Mesenchymal stem cell (in vitro differentiated cells and primary cell): ENCODE results near the gene ARID5B.

Experiments
- DNase-seq: peaks from one replicate; pipeline ENCODE4 v3.0.0-alpha.2; 2013
- H2AFZ ChIP-seq: one replicate; pipeline ENCODE4 v1.6.1; 2013; ENCODE audit warnings: low read depth, mild to moderate bottlenecking, control low read depth, inconsistent platforms, low read length, moderate library complexity
- H2AK5ac ChIP-seq: 2 replicates; pipeline ENCODE4 v1.6.1; 2013; ENCODE audit warnings: low read length, moderate library complexity, mild to moderate bottlenecking, inconsistent platforms; ENCODE audit not compliant: severe bottlenecking
- H2BK120ac ChIP-seq: one replicate; pipeline ENCODE4 v1.6.1; 2013; ENCODE audit warnings: low read depth, mild to moderate bottlenecking, inconsistent platforms, low read length, moderate library complexity
- H2BK12ac ChIP-seq, 2 experiments: one replicate each; pipeline ENCODE4 v1.6.1; 2013; ENCODE audit warnings: inconsistent platforms in 2 of 2, low read length in 2 of 2, mild to moderate bottlenecking in 2 of 2, moderate library complexity in 2 of 2, control low read depth in 1 of 2
- H2BK15ac ChIP-seq: one replicate; pipeline ENCODE4 v1.6.1; 2013; ENCODE audit warnings: mild to moderate bottlenecking, low read depth, inconsistent platforms; ENCODE audit not compliant: poor library complexity, severe bottlenecking
- H2BK5ac ChIP-seq: 2 replicates; pipeline ENCODE4 v1.6.1; 2013; ENCODE audit warnings: low read depth, mild to moderate bottlenecking, low read length, control low read depth, inconsistent platforms; ENCODE audit not compliant: poor library complexity, severe bottlenecking
- H3K14ac ChIP-seq, 2 experiments: one replicate each; pipeline ENCODE4 v1.6.1; 2013; ENCODE audit warnings: inconsistent platforms in 2 of 2, low read length in 2 of 2, control low read depth in 1 of 2, mild to moderate bottlenecking in 1 of 2, moderate library complexity in 1 of 2
- H3K18ac ChIP-seq, 2 experiments: one replicate each; pipeline ENCODE4 v1.6.1; 2013; ENCODE audit warnings: inconsistent platforms in 2 of 2, low read length in 2 of 2, control low read depth in 1 of 2, low read depth in 1 of 2, mild to moderate bottlenecking in 1 of 2
- H3K23ac ChIP-seq, 2 experiments: one replicate each; pipeline ENCODE4 v1.6.1; 2013; ENCODE audit warnings: inconsistent platforms in 2 of 2, low read length in 2 of 2, mild to moderate bottlenecking in 2 of 2, moderate library complexity in 2 of 2, control low read depth in 1 of 2
- H3K27ac ChIP-seq: 2 replicates; pipeline ENCODE4 v1.5.1; 2013; ENCODE audit warnings: mild to moderate bottlenecking, moderate library complexity, low read length, control low read depth, inconsistent platforms; ENCODE audit not compliant: poor library complexity, severe bottlenecking
- H3K27me3 ChIP-seq, 2 experiments: 2 replicates each; pipeline versions ENCODE4 v1.6.1 to v1.7.0; 2013; ENCODE audit warnings: low read length in 2 of 2, mild to moderate bottlenecking in 2 of 2, moderate library complexity in 2 of 2, control low read depth in 1 of 2, inconsistent platforms in 1 of 2; ENCODE audit not compliant: control insufficient read depth in 1 of 2, insufficient read depth in 1 of 2
- H3K36me3 ChIP-seq, 2 experiments: 2 replicates each; pipeline versions ENCODE4 v1.6.1 to v1.7.0; 2013; ENCODE audit warnings: low read length in 2 of 2, control low read depth in 1 of 2, inconsistent platforms in 1 of 2, low read depth in 1 of 2, mild to moderate bottlenecking in 1 of 2; ENCODE audit not compliant: insufficient read depth in 2 of 2, control insufficient read depth in 1 of 2
- H3K4ac ChIP-seq, 2 experiments: one replicate each; pipeline ENCODE4 v1.6.1; 2013; ENCODE audit warnings: inconsistent platforms in 2 of 2, low read length in 2 of 2, mild to moderate bottlenecking in 2 of 2, moderate library complexity in 2 of 2, control low read depth in 1 of 2, low read depth in 1 of 2
- H3K4me1 ChIP-seq: 2 replicates; pipeline ENCODE4 v1.6.1; 2013; ENCODE audit warnings: low read depth, low read length, control low read depth; ENCODE audit not compliant: control insufficient read depth, insufficient read depth
- H3K4me2 ChIP-seq: 2 replicates; pipeline ENCODE4 v1.6.1; 2013; ENCODE audit warnings: low read length, mild to moderate bottlenecking, inconsistent platforms; ENCODE audit not compliant: poor library complexity, severe bottlenecking
- H3K4me3 ChIP-seq, 2 experiments: 2 replicates each; pipeline versions ENCODE4 v1.5.1 to v1.7.0; 2013; ENCODE audit warnings: low read length in 2 of 2, mild to moderate bottlenecking in 2 of 2, control low read depth in 1 of 2, low read depth in 1 of 2; ENCODE audit not compliant: insufficient read depth in 1 of 2
- H3K79me1 ChIP-seq: replicated peaks from 2 replicates; pipeline ENCODE4 v1.6.1; 2013; ENCODE audit warnings: mild to moderate bottlenecking, control low read depth, low read length, inconsistent platforms; ENCODE audit not compliant: poor library complexity, severe bottlenecking
- H3K9ac ChIP-seq: 2 replicates; pipeline ENCODE4 v1.7.0; 2013; ENCODE audit warnings: mild to moderate bottlenecking, low read length, moderate library complexity
- H3K9me3 ChIP-seq: 2 replicates; pipeline ENCODE4 v1.7.0; 2013; ENCODE audit warnings: mild to moderate bottlenecking, low read length; ENCODE audit not compliant: control insufficient read depth
- H4K8ac ChIP-seq: one replicate; pipeline ENCODE4 v1.6.1; 2013; ENCODE audit warnings: inconsistent platforms, mild to moderate bottlenecking, low read length, moderate library complexity
- H4K91ac ChIP-seq: one replicate; pipeline ENCODE4 v1.6.1; 2013; ENCODE audit warnings: mild to moderate bottlenecking, low read length, inconsistent platforms
- WGBS: methylation state at CpG from one replicate; pipeline ENCODE4 v1.1.7; 2013; ENCODE audit warnings: mixed read lengths; 5-methylcytosine and 5-hydroxymethylcytosine counted together

ARID5B gene

DNA sequence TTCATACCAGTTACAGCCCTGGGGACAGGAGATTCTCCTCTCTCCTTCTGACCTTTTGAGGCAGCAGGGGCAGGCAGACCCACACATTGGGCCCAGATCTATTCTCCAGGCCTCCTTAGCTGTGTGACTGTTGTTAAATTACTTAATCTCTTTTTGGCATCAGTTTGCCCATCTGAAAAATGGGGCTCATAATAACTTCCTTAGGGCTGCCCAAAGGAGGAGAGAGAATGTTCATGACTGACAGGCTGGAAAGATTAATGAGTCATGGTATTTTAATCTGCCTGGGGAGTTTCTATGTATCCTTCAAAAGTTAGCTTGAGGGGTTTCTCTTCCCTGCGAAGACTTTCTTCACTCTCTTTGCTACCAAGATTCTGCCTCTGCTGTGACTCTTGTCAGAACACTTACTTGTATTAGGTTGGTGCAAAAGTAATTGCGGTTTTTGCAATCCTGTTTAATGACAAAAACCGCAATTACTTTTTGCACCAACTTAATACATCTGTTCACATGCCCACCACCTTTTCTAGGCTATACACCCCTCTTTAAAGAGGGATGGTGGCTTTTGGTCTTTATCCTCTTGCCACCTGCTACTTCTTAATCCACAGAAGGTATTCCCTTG lies 83.4 kb downstream of the ARID5B start:
- H3K9me3 ChIP-seq = no peaks in the 10 kb centered on the region
- no peak overlapping the region for H2AFZ ChIP-seq
- H3K36me3 ChIP-seq = no peaks in the 10 kb centered on the region
- no peak overlapping the region for H3K18ac ChIP-seq
- H3K4me2 ChIP-seq = no peak overlapping the region
- WGBS = 90% methylated on average over 2 of the region's 3 CpGs
- H2BK15ac ChIP-seq = no peak overlapping the region
- H3K9ac ChIP-seq = no peak overlapping the region
- no peaks in the 10 kb centered on the region for H3K27me3 ChIP-seq
- H2BK5ac ChIP-seq = no peak overlapping the region
- no peak overlapping the region for H3K4me3 ChIP-seq
- no peak overlapping the region for H3K27ac ChIP-seq
- no peak overlapping the region for H2BK120ac ChIP-seq
- no peak overlapping the region for H4K91ac ChIP-seq
- no peak overlapping the region for H3K23ac ChIP-seq
- DNase-seq = no peak
- H3K4ac ChIP-seq = no peak overlapping the region
- H3K4me1 ChIP-seq = no peaks in the 10 kb centered on the region
- H2BK12ac ChIP-seq = no peak overlapping the region
- H2AK5ac ChIP-seq = no peak overlapping the region
- H3K79me1 ChIP-seq = peaks cover 37% of the 10 kb centered on the region
- no peak overlapping the region for H4K8ac ChIP-seq
- H3K14ac ChIP-seq = no peak overlapping the region

- no peak overlapping the region for H2BK120ac ChIP-seq
- no peak overlapping the region for H2BK15ac ChIP-seq
- H2BK12ac ChIP-seq = no peak overlapping the region
- H3K27me3 ChIP-seq = no peaks in the 10 kb centered on the region
- no peak overlapping the region for H3K9ac ChIP-seq
- no peak overlapping the region for H3K4me3 ChIP-seq
- H3K4me2 ChIP-seq = no peak overlapping the region
- H2BK5ac ChIP-seq = no peak overlapping the region
- no peaks in the 10 kb centered on the region for H3K36me3 ChIP-seq
- H4K8ac ChIP-seq = no peak overlapping the region
- no peaks in the 10 kb centered on the region for H3K4me1 ChIP-seq
- WGBS = 94% methylated on average over 5 of the region's 5 CpGs
- no peak overlapping the region for H4K91ac ChIP-seq
- H2AK5ac ChIP-seq = no peak overlapping the region
- H3K14ac ChIP-seq = no peak overlapping the region
- H3K23ac ChIP-seq = no peak overlapping the region
- H3K27ac ChIP-seq = no peak overlapping the region
- H3K4ac ChIP-seq = no peak overlapping the region
- H3K9me3 ChIP-seq = no peaks in the 10 kb centered on the region
- H2AFZ ChIP-seq = no peak overlapping the region
- DNase-seq = no peak
- no peak overlapping the region for H3K18ac ChIP-seq
- H3K79me1 ChIP-seq = peaks cover 39% of the 10 kb centered on the region
These were observed 84.2 kb downstream of the ARID5B start for GRCh38 chr10:61985715-61986114.

DNA sequence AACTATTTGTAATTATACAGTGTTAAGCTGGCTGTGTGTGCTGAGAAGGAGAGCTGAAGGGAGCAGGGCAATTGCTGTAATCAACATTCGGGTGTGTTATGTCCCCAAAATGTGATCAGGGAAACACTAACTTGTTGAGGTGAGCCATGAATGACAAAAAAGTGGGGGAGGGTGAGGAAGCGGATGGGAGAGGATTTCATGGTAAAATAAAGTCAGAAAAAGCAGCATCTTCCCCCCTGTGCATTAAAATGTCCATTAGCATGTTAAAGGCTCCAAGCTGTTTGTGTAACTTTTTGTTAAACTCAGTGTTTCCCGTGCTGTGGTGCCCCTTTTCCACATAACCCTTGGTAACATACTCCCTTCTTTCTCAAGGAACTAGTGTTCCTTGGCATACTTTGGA lies 84.9 kb downstream of the ARID5B start:
- peak overlapping the region in 1 of 2 experiments; percentile 37 for H3K18ac ChIP-seq
- H3K9me3 ChIP-seq = no peaks in the 10 kb centered on the region
- no peak overlapping the region for H4K91ac ChIP-seq
- no peak overlapping the region for H3K27ac ChIP-seq
- 66% methylated on average over 3 of the region's 3 CpGs for WGBS
- no peak overlapping the region for H3K14ac ChIP-seq
- H2BK120ac ChIP-seq = no peak overlapping the region
- no peak overlapping the region for H3K4me3 ChIP-seq
- H4K8ac ChIP-seq = no peak overlapping the region
- peaks cover 39% of the 10 kb centered on the region for H3K79me1 ChIP-seq
- H2BK15ac ChIP-seq = no peak overlapping the region
- H2AK5ac ChIP-seq = no peak overlapping the region
- no peaks in the 10 kb centered on the region for H3K36me3 ChIP-seq
- H2BK12ac ChIP-seq = no peak overlapping the region
- H3K4ac ChIP-seq = peak overlapping the region in 1 of 2 experiments; percentile 8
- no peak overlapping the region for H2AFZ ChIP-seq
- no peak overlapping the region for H3K4me2 ChIP-seq
- no peaks in the 10 kb centered on the region for H3K27me3 ChIP-seq
- no peak overlapping the region for H2BK5ac ChIP-seq
- H3K23ac ChIP-seq = no peak overlapping the region
- no peak for DNase-seq
- H3K9ac ChIP-seq = no peak overlapping the region
- H3K4me1 ChIP-seq = no peaks in the 10 kb centered on the region

GRCh38 chr10:61986788-61987492 lies 85.4 kb downstream of the ARID5B start:
- 88% methylated on average over 5 of the region's 6 CpGs for WGBS
- no peak overlapping the region for H3K4me3 ChIP-seq

More at GRCh38 chr10:61986788-61987492, 85.4 kb downstream of the ARID5B start:
- Histone ChIP-seq H3K14ac (no peak overlapping the region), H2BK120ac (no peak overlapping the region), H2BK5ac (no peak overlapping the region), H2BK15ac (no peak overlapping the region), H2AFZ (no peak overlapping the region), H3K18ac (peak overlapping the region in 1 of 2 experiments; percentile 37), H2AK5ac (no peak overlapping the region), H4K91ac (no peak overlapping the region), H3K23ac (no peak overlapping the region), H2BK12ac (no peak overlapping the region), H3K27me3 (no peaks in the 10 kb centered on the region), H3K4me1 (no peaks in the 10 kb centered on the region), H4K8ac (no peak overlapping the region), H3K4ac (no peak overlapping the region), H3K9me3 (no peaks in the 10 kb centered on the region), H3K79me1 (peaks cover 37% of the 10 kb centered on the region), H3K4me2 (no peak overlapping the region), H3K9ac (no peak overlapping the region), H3K36me3 (no peaks in the 10 kb centered on the region), H3K27ac (no peak overlapping the region)
- no peak for DNase-seq
